HG02623 (cell line): ENCODE results near the gene ITGA8.
"Not testable (repeated sequence)": the region's sequence is repeated elsewhere in the genome, so short reads cannot be mapped to it uniquely, and the experiment has no call there.

ENCODE experiments used
- ATAC-seq: cut with Tn5 transposase; IDR thresholded peaks from one replicate; pipeline ENCODE4 v1.9.1; 2021; ENCODE audit warnings: moderate library complexity; ENCODE audit not compliant: unreplicated experiment

ITGA8 gene

GRCh38 chr10:15567952-15568351, 151.8 kb downstream of the ITGA8 start:
- ATAC-seq, result no peak

GRCh38 chr10:15563246-15563645, 156.5 kb downstream of the ITGA8 start:
- no peak for ATAC-seq

- ATAC-seq, result no peak
These were observed 157.1 kb downstream of the ITGA8 start for GRCh38 chr10:15562578-15562977.

GRCh38 chr10:15562116-15562515, 157.6 kb downstream of the ITGA8 start:
- ATAC-seq, result no peak

DNA sequence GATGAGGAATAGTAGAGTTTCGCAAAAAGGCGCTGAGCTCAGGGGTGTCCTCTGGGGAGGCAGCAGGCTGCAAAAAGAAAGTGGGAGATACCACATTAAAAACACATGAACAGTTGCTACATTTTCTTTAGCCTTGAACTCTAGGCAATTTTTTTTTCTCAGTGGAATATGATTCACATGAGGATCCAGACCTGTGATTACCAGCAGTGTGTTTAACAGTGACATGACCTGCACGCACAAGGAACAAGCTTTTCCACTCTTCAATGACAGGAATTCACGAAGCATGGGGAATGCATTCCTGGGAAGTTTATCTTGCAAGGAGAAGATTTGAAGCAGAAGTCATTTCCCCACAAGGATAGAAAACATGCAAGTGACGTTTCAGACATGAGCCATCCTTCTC, 161.6 kb downstream of the ITGA8 start:
- ATAC-seq, result no peak

GRCh38 chr10:15557168-15557567, 162.6 kb downstream of the ITGA8 start:
- ATAC-seq, result not testable (repeated sequence)

DNA sequence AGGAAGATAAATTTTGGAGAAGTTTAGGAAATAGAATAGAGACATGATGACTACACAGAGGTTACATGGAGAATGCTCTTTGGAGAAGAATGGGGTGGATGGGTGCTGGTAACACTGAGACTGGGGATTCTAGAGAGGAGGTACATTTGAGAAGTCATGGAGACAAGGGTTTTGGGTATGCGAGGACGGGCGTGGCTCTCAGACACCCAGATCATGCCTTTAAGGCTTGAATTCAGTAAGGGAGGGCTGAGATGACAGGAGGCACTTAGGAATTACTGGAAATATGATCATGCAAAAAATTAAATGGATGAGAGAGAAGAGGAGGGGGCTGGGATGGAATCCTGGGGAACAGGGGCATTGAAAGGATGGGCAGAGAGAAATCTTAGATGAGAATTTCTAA, 168.8 kb downstream of the ITGA8 start:
- no peak for ATAC-seq

DNA sequence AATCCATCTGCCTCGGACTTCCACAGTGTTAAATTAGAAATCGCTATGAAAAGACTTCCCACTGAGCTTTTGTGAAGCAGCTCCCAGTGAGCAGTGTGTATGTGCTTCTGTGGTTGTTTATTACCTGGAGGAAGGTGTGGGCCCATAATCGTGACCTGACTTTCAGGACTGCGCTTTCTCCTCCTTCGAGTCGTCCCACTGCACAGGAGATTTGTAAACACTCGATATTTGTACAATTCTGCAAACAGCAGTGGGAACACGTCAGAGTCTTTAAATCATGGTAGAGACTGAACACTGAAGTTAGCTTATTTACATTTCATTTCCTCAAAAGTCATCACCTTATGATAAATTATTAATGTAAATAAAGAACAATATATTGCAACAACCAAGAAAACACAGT, 171.4 kb downstream of the ITGA8 start:
- no peak for ATAC-seq

DNA sequence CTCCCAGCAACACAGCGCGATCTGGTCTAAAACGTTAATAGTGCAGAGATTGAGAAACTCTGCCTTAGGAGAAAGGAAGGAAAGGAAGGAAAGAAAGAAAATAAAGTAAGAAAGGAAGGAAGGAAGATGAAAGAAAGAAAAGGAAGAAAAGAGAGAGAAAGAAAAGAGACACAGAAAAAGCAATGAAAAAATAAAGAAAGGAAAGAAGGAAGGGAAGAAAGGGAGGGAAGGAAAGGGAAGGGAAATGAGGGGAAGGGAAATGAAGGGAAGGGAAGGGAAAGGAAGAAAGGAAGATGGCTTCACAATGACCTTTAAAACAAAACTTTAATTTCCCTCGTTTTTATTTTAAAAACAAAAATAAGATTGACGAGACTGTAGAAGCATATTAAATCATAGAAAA, 173.1 kb downstream of the ITGA8 start:
- no peak for ATAC-seq

- no peak for ATAC-seq
These were observed 173.8 kb downstream of the ITGA8 start for GRCh38 chr10:15545884-15546283.

GRCh38 chr10:15545266-15545665, 174.5 kb downstream of the ITGA8 start:
- no peak for ATAC-seq

- ATAC-seq, result no peak
These were observed 175.7 kb downstream of the ITGA8 start for GRCh38 chr10:15543994-15544393.

- no peak for ATAC-seq
These were observed 176.9 kb downstream of the ITGA8 start for GRCh38 chr10:15542817-15543216.

GRCh38 chr10:15541376-15541775, 178.3 kb downstream of the ITGA8 start:
- ATAC-seq, result no peak

- no peak for ATAC-seq
These were observed 179.0 kb downstream of the ITGA8 start for GRCh38 chr10:15540727-15541126.

GRCh38 chr10:15539262-15539661, 180.5 kb downstream of the ITGA8 start:
- ATAC-seq, result no peak

- not testable (repeated sequence) for ATAC-seq
These were observed 184.7 kb downstream of the ITGA8 start for GRCh38 chr10:15534928-15535538.

GRCh38 chr10:15531927-15532722, 187.6 kb downstream of the ITGA8 start:
- ATAC-seq, result no peak

DNA sequence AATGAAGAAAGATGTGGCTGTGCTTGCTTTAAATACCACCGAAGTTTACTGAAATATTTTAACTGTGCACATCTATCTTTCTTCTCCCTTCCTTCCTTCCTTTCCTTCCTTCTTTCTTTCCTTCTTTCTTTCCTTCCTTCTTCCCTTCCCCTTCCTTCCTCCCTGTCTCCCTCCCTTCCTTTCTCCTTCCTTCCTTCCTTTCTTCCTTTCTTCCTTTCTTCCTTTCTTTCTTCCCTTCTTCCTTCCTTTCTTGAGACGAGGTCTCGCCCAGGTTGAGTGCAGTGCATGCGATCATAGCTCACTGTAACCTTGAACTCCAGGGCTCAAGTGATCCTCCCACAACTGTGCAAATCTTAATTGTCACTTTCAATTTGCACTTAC, 190.9 kb downstream of the ITGA8 start:
- no peak for ATAC-seq

DNA sequence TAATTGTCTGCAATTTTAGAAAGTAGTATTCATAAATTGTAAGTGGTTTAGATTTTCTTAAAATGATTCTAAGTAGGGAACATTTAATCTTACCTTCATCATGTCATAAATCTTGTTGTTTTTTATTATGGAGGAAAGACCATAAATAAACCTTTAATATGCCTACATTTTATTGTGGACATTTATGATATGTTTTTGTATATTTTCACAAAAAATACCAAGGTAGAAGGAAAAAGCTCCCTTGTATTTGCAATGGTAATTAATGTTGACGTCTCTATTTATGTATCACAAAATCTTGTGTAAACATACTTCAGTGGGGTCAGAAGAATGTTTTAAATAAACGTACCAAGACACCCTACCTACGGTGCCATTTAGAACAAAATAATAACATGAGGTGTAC, 193.0 kb downstream of the ITGA8 start:
- no peak for ATAC-seq

- ATAC-seq, result no peak
These were observed 198.3 kb downstream of the ITGA8 start for GRCh38 chr10:15521328-15521903.

- no peak for ATAC-seq
These were observed 201.5 kb downstream of the ITGA8 start for GRCh38 chr10:15518250-15518649.
